WTC11 (cell line): Measurements from ENCODE around the gene FUT7. TPM values are rescaled to one million over a fixed set of nuclear protein-coding genes. Genes with fewer than 3 reads are reported as not detected.

ENCODE experiments used
- ATAC-seq: fragments of 200-7000 bp; cut with Tn5 transposase; 2 replicates; pipeline ENCODE4 v1.10.0; 2021; ENCODE audit warnings: mild to moderate bottlenecking, moderate library complexity
- CTCF ChIA-PET: fragments of 300-600 bp; sonication (Branson Sonifier 250); formaldehyde crosslinking; loops from one replicate; lab custom pipeline; 2021; ENCODE audit warnings: antibody characterized with exemption; lab: Charles Lee
- POLR2A ChIA-PET: fragments of 350-600 bp; sonication (Branson Sonifier 250); formaldehyde crosslinking; loops from one replicate; lab custom pipeline; 2021; ENCODE audit warnings: antibody characterized with exemption; lab: Charles Lee
- DNase-seq: peaks from one replicate; pipeline ENCODE4 v3.0.0; 2021; ENCODE audit warnings: low spot score
- H3K27ac Mint-ChIP-seq: 2 replicates; pipeline ENCODE4 v1.8.0; 2021; ENCODE audit warnings: mixed read lengths
- H3K27me3 Mint-ChIP-seq: 2 replicates; pipeline ENCODE4 v1.8.0; 2021; ENCODE audit warnings: low read depth, mild to moderate bottlenecking, moderate library complexity, mixed read lengths
- H3K36me3 Mint-ChIP-seq: 2 replicates; pipeline ENCODE4 v1.8.0; 2021; ENCODE audit warnings: mixed read lengths
- H3K4me1 Mint-ChIP-seq: 2 replicates; pipeline ENCODE4 v1.8.0; 2022; ENCODE audit warnings: mixed read lengths
- H3K4me3 Mint-ChIP-seq: 2 replicates; pipeline ENCODE4 v1.8.0; 2021; ENCODE audit warnings: mild to moderate bottlenecking, moderate library complexity, mixed read lengths
- H3K9me3 Mint-ChIP-seq: 2 replicates; pipeline ENCODE4 v1.8.0; 2021; ENCODE audit warnings: mixed read lengths
- ATF3 ChIP-seq: sonication (generic); formaldehyde crosslinking; conservative IDR thresholded peaks from 2 replicates; pipeline ENCODE4 v1.8.1; 2022; ENCODE audit warnings: mild to moderate bottlenecking, missing genetic modification reagents
- IRF1 ChIP-seq: sonication (generic); formaldehyde crosslinking; IDR thresholded peaks from 2 replicates; pipeline ENCODE4 v1.8.0; 2023; ENCODE audit warnings: missing genetic modification reagents
- SOX15 ChIP-seq: fragments of 250-450 bp; sonication (Bioruptor Pico); IDR thresholded peaks from 2 replicates; pipeline ENCODE4 v1.9.0; 2021; ENCODE audit warnings: mild to moderate bottlenecking
- SP1 ChIP-seq: sonication (generic); formaldehyde crosslinking; conservative IDR thresholded peaks from 2 replicates; pipeline ENCODE4 v1.8.1; 2022; ENCODE audit warnings: missing genetic modification reagents
- TP53 ChIP-seq: sonication (generic); formaldehyde crosslinking; IDR thresholded peaks from 2 replicates; pipeline ENCODE4 v1.8.1; 2023; ENCODE audit warnings: mild to moderate bottlenecking, missing genetic modification reagents
- USF2 ChIP-seq: sonication (generic); formaldehyde crosslinking; IDR thresholded peaks from 2 replicates; pipeline ENCODE4 v1.8.1; 2023; ENCODE audit warnings: mild to moderate bottlenecking, missing genetic modification reagents, moderate library complexity
- ZNF512 ChIP-seq: sonication (generic); formaldehyde crosslinking; IDR thresholded peaks from 2 replicates; pipeline ENCODE4 v1.8.1; 2022; ENCODE audit warnings: missing genetic modification reagents, borderline replicate concordance
- total RNA-seq: library from RNA; stranded (reverse); gene quantifications from 3 replicates; pipeline ENCODE4 v1.2.3, GENCODE V29; 2021

Gene FUT7
- total RNA-seq, 1 experiment from 2014 or later = not detected

- ChIA-PET CTCF (interaction anchor here (2.0 to 4.3 kb wide), 3 partner anchors 11 to 44 kb away, joined by 7 to 69 read pairs (median 10); partner anchors contain the start of gene SAPCD2), POLR2A (no interaction called here)
- H3K4me3 Mint-ChIP-seq = peak overlapping the region; percentile 25; the same call in 1 of the 2 replicates
Measured at GRCh38 chr9:137079401-137079787, 47.5 kb upstream of the FUT7 start.

GRCh38 chr9:137078701-137079400, 47.0 kb upstream of the FUT7 start:
- CTCF ChIA-PET = interaction anchor here (0.6 to 4.3 kb wide), 6 partner anchors 10 to 158 kb away, joined by 3 to 69 read pairs (median 5); partner anchors contain the start of genes NPDC1 and SAPCD2
- TF ChIP-seq USF2 (CRISPR knock-in tag) (0 out of 2 replicates have a peak, but pooled peaks have one; percentile 7), ZNF512 (CRISPR knock-in tag) (no peak)
- TF ChIP-seq, all 79 proteins: peak for 1
- Mint-ChIP-seq H3K4me1 (peaks cover 16% of the 10 kb centered on the region), H3K4me3 (peak overlapping the region; percentile 69), H3K27me3 (peaks cover 36% of the 10 kb centered on the region), H3K27ac (no peak overlapping the region), H3K36me3 (no peaks in the 10 kb centered on the region), H3K9me3 (no peaks in the 10 kb centered on the region)
- ATAC-seq (peak; percentile 43), DNase-seq (peak; percentile 58)
- POLR2A ChIA-PET = no interaction called here

More at GRCh38 chr9:137079401-137079787, 47.5 kb upstream of the FUT7 start:
- H3K27ac Mint-ChIP-seq = no peak overlapping the region
- no peak for ATAC-seq
- TF ChIP-seq ATF3 (0 out of 2 replicates have a peak, but pooled peaks have one; percentile 41), SOX15 (CRISPR knock-in tag) (no peak)
- TF ChIP-seq, all 79 proteins: peak for 1
- Mint-ChIP-seq H3K4me1 (peaks cover 12% of the 10 kb centered on the region), H3K36me3 (no peaks in the 10 kb centered on the region), H3K27me3 (peaks cover 39% of the 10 kb centered on the region), H3K9me3 (no peaks in the 10 kb centered on the region)
- DNase-seq = no peak

- peak; percentile 34 for DNase-seq
- Mint-ChIP-seq H3K36me3 (no peaks in the 10 kb centered on the region), H3K4me1 (peaks cover 16% of the 10 kb centered on the region), H3K4me3 (peak overlapping the region; percentile 69), H3K27me3 (peaks cover 36% of the 10 kb centered on the region), H3K27ac (no peak overlapping the region), H3K9me3 (no peaks in the 10 kb centered on the region)
- 0 out of 2 replicates have a peak, but pooled peaks have one; percentile 4 for ATAC-seq
- POLR2A ChIA-PET = interaction anchor here (1.0 kb wide), 1 partner anchor 8 kb away, joined by 6 read pairs; the partner anchor contains the start of gene MAN1B1
- CTCF ChIA-PET = interaction anchor here (0.6 to 4.3 kb wide), 11 partner anchors 9 to 159 kb away, joined by 3 to 69 read pairs (median 13); partner anchors contain the start of genes MAN1B1, NPDC1 and SAPCD2
- TF ChIP-seq TP53 (CRISPR knock-in tag) (0 out of 2 replicates have a peak, but pooled peaks have one; percentile 37), USF2 (CRISPR knock-in tag) (0 out of 2 replicates have a peak, but pooled peaks have one; percentile 16), IRF1 (CRISPR knock-in tag) (no peak), SP1 (CRISPR knock-in tag) (0 out of 2 replicates have a peak, but pooled peaks have one; percentile 34)
Measured at GRCh38 chr9:137077758-137078693, 46.1 kb upstream of the FUT7 start.
